Prostate gland (tissue), 2 donors: ENCODE measurements around the gene ZNF528.

Experiments
- POLR2A ChIP-seq: fragments of 450-650 bp; IDR thresholded peaks from one replicate; pipeline ENCODE4 v1.6.1; 2016; ENCODE audit warnings: antibody characterized with exemption, mild to moderate bottlenecking
- POLR2AphosphoS5 ChIP-seq: sonication (generic); formaldehyde crosslinking; IDR thresholded peaks from one replicate; pipeline ENCODE4 v1.6.1; 2017; ENCODE audit warnings: antibody characterized with exemption
- TF ChIP-seq, protein P1 (sequence below), 4 experiments: fragments of 200-600 bp in 2 of 4; fragments of 450-650 bp in 2 of 4; sonication (generic) in 2 of 4; IDR thresholded peaks; 1 replicate in 3 of 4; 2 replicates in 1 of 4; pipeline ENCODE4 v1.5.1; 2016 to 2019; ENCODE audit warnings: antibody characterized with exemption in 4 of 4, mild to moderate bottlenecking in 2 of 4, moderate library complexity in 2 of 4

DNA sequence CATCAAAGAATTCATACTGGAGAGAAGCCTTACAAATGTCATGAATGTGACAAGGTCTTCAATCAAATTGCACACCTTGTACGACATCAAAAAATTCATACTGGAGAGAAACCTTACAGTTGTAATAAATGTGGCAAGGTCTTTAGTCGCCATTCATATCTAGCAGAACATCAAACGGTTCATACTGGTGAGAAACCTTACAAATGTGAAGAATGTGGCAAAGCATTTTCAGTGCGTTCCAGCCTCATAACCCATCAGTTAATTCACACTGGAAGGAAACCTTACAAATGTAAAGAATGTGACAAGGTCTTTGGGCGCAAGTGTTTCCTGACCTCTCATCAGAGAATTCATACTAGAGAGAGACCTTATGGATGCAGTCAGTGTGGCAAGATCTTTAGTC is 18.1 kb downstream of the ZNF528 start:
- TF ChIP-seq, protein P1, sequence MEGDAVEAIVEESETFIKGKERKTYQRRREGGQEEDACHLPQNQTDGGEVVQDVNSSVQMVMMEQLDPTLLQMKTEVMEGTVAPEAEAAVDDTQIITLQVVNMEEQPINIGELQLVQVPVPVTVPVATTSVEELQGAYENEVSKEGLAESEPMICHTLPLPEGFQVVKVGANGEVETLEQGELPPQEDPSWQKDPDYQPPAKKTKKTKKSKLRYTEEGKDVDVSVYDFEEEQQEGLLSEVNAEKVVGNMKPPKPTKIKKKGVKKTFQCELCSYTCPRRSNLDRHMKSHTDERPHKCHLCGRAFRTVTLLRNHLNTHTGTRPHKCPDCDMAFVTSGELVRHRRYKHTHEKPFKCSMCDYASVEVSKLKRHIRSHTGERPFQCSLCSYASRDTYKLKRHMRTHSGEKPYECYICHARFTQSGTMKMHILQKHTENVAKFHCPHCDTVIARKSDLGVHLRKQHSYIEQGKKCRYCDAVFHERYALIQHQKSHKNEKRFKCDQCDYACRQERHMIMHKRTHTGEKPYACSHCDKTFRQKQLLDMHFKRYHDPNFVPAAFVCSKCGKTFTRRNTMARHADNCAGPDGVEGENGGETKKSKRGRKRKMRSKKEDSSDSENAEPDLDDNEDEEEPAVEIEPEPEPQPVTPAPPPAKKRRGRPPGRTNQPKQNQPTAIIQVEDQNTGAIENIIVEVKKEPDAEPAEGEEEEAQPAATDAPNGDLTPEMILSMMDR (IDR thresholded peaks at IDR 0.05) = no peak
- TF ChIP-seq POLR2A (no peak), POLR2AphosphoS5 (no peak)
